Psoas muscle (tissue), 8 donors: ENCODE data around the gene ZBTB7C. TPM values are rescaled to one million over a fixed set of nuclear protein-coding genes. Genes with fewer than 3 reads are reported as not detected.

Experiments used
- ATAC-seq, 4 donors: fragments of 200-7000 bp; cut with Tn5 transposase; one replicate each; pipeline ENCODE4 v1.9.1; 2020; ENCODE audit warnings: moderate library complexity in 3 of 4, mild to moderate bottlenecking in 2 of 4
- DNase-seq, 2 donors: peaks; one replicate each; pipeline ENCODE4 v3.0.0-alpha.2; 2020
- H3K27ac ChIP-seq: fragments of 200-600 bp; one replicate; pipeline ENCODE4 v1.8.0; 2022
- H3K27me3 ChIP-seq, 3 donors: fragments of 200-600 bp in 1 of 3; one replicate each; pipeline versions ENCODE4 v1.6.1 to v1.8.0; 2013 to 2022; ENCODE audit warnings: low read length in 2 of 3, mild to moderate bottlenecking in 2 of 3, moderate library complexity in 1 of 3; ENCODE audit not compliant: insufficient read depth in 3 of 3
- H3K36me3 ChIP-seq, 2 donors: fragments of 200-600 bp in 1 of 2; one replicate each; pipeline versions ENCODE4 v1.6.1 to v1.8.0; 2013 to 2022; ENCODE audit warnings: low read depth in 1 of 2, mild to moderate bottlenecking in 1 of 2, moderate library complexity in 1 of 2; ENCODE audit not compliant: insufficient read depth in 1 of 2
- H3K4me1 ChIP-seq: fragments of 200-600 bp; one replicate; pipeline ENCODE4 v1.8.0; 2022
- H3K4me3 ChIP-seq: fragments of 200-600 bp; one replicate; pipeline ENCODE4 v1.8.0; 2022; ENCODE audit warnings: mild to moderate bottlenecking
- H3K9me3 ChIP-seq: fragments of 200-600 bp; one replicate; pipeline ENCODE4 v1.8.0; 2022
- whole genome bisulfite sequencing, 3 donors: extraction: QIAGEN DNeasy Blood & Tissue Kit; methylation state at CpG; one replicate each; pipeline versions ENCODE4 v1.1.6 to v1.1.7; 2013; 5-methylcytosine and 5-hydroxymethylcytosine counted together
- intact Hi-C, 2 donors: fragments of 100-400 bp; cut with DNase I; formaldehyde crosslinking; loops; one replicate each; pipeline versions ENCODE4 v1.11.0 to v1.14.2; 2022
- polyA plus RNA-seq, 3 donors: library from polyadenylated mRNA; stranded (reverse); fragments of 200-250 nt; gene quantifications; one replicate each; pipeline ENCODE4 v1.2.3, GENCODE V29; 2013
- total RNA-seq, 4 donors: library from RNA; stranded (reverse); fragmentation: NEBNext Ultra II Directional in 2 of 4; extraction: Animal tissue kit (Norgen Biotek cat#: 25700) in 2 of 4; gene quantifications; one replicate each; pipeline versions ENCODE4 v1.2.1 to v1.2.4, GENCODE V29; 2021 to 2023
- TF ChIP-seq, protein P1 (sequence below): fragments of 200-600 bp; IDR thresholded peaks from one replicate; pipeline ENCODE4 v1.8.0; 2022; ENCODE audit warnings: antibody characterized with exemption
- donor health status: healthy with polysubstance abuse.
- donor health status: DM: no; HTN: no; CAD: no; lungs with moderate emphysema.
- donor health status: Bipolar disorder and iron deficiency.
- donor health status: healthy.
- donor health status: DM: yes; HTN: yes; CAD: no.
- donor health status: DM: no; HTN: no; CAD: no.
- donor health status: DM: no; HTN: no; CAD: no.
- donor health status: DM: yes; HTN: yes; CAD: no.

ZBTB7C gene
- total and polyA plus RNA-seq, 7 donors: 0.34 to 2.9 (median 0.78) TPM

DNA sequence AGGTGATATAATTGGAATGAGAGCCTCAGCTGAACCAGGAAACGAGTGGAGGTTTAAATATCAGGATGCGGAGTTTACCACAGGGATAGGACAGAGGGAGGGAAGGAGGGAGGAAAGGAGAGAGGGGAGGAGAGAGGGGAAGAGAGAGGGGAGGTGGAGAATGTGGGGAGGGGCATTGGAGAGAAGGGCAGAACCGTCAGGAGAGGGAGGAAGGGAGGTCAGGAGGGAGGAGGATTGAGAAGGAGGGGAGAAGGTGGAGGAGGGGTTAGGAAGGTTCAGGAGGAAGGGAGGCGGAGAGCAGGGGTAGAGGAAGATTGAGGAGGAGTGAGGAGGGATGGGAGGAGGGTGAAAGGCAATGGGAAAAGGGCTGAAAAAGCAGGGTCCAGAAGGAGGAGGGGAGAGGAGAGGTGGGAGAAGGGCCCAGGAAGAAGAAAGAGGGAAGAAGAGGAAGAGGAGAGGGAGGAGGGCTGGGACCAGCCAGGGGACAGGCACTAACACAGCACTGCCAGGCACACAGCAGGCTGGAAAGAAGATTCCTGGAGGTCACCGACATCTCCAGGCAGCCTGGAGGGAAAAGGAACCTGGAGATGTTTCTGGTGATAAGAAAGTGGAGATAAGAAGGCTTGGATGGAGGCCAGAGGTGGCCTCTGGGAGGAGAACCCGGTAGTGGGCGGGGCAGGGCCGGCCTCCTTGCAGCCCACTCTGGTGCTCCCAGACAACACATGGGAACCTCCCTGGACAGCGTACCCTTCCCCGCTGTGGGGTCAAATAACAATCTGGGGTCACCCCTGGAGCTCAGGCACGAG lies 302.0 kb downstream of the ZBTB7C start:
- TF ChIP-seq, protein P1, sequence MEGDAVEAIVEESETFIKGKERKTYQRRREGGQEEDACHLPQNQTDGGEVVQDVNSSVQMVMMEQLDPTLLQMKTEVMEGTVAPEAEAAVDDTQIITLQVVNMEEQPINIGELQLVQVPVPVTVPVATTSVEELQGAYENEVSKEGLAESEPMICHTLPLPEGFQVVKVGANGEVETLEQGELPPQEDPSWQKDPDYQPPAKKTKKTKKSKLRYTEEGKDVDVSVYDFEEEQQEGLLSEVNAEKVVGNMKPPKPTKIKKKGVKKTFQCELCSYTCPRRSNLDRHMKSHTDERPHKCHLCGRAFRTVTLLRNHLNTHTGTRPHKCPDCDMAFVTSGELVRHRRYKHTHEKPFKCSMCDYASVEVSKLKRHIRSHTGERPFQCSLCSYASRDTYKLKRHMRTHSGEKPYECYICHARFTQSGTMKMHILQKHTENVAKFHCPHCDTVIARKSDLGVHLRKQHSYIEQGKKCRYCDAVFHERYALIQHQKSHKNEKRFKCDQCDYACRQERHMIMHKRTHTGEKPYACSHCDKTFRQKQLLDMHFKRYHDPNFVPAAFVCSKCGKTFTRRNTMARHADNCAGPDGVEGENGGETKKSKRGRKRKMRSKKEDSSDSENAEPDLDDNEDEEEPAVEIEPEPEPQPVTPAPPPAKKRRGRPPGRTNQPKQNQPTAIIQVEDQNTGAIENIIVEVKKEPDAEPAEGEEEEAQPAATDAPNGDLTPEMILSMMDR: no peak
- H3K4me1 ChIP-seq: no peaks in the 10 kb centered on the region
- DNase-seq (no peak), ATAC-seq (no peak)
- no peak overlapping the region for H3K27ac ChIP-seq
- H3K36me3 ChIP-seq: no peaks in the 10 kb centered on the region
- 68 to 72% (median 69%) methylated on average over 11 of the region's 11 CpGs for WGBS, 3 donors
- H3K4me3 ChIP-seq: no peak overlapping the region
- H3K9me3 ChIP-seq: no peaks in the 10 kb centered on the region
- intact Hi-C loops: no loop called here
- peaks cover 0 to 9% (median 0%) of the 10 kb centered on the region in 3 donors for H3K27me3 ChIP-seq

DNA sequence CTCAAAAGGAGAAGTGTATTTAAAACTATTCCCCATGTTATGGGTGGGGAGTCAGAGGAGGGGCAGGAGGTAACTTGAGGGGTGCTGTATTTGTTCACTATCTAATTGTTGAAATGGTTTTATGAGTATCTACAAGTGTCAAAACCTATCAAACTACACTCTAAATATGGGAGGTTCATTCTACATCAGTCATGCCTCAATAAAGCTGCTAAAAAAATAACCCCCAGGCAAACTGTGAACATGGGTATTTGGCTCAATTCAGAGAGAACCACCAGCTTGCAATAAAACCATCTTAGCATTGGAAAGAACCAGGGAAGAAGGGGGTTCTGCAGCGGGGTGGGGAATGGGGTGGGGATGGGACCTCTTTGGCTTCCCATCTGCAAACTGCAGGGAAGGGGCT lies 302.7 kb downstream of the ZBTB7C start:
- Histone ChIP-seq H3K4me3 (no peak overlapping the region), H3K36me3 (no peaks in the 10 kb centered on the region), H3K27ac (no peak overlapping the region), H3K27me3 (peaks cover 0 to 9% (median 0%) of the 10 kb centered on the region in 3 donors), H3K9me3 (no peaks in the 10 kb centered on the region), H3K4me1 (no peaks in the 10 kb centered on the region)
- DNase-seq (no peak), ATAC-seq (no peak)
- 50 to 77% (median 73%) methylated on average over 1 of the region's 1 CpG for WGBS, 3 donors
- intact Hi-C loops: no loop called here
- TF ChIP-seq, protein P1: no peak

DNA sequence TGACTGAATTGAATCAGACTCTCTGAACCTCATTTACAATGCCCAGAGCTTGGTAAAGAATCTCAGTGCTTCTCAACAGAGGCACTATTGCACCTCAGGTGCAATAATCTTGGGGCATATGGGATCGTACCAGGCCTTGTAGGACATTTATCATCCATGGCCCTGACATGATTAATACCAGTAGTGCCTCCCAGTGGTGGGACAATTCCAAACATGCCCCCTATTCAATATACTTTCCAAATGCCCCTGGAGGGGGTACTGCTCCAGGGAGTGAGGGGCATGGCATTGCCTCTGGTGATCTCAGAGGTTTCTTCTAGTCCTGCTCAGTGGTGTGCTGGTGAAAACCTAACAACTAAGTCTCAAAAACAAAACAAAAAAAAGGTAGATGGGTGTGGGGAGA lies 303.9 kb downstream of the ZBTB7C start:
- no peak overlapping the region for H3K4me3 ChIP-seq
- H3K4me1 ChIP-seq: no peaks in the 10 kb centered on the region
- H3K9me3 ChIP-seq: no peaks in the 10 kb centered on the region
- 79 to 88% (median 83%) methylated on average over 1 of the region's 1 CpG for WGBS, 3 donors
- no peak overlapping the region for H3K27ac ChIP-seq
- peaks cover 0 to 9% (median 0%) of the 10 kb centered on the region in 3 donors for H3K27me3 ChIP-seq
- no peaks in the 10 kb centered on the region for H3K36me3 ChIP-seq
- DNase-seq: no peak
- intact Hi-C loops: no loop called here
- ATAC-seq: no peak
- TF ChIP-seq, protein P1: no peak

DNA sequence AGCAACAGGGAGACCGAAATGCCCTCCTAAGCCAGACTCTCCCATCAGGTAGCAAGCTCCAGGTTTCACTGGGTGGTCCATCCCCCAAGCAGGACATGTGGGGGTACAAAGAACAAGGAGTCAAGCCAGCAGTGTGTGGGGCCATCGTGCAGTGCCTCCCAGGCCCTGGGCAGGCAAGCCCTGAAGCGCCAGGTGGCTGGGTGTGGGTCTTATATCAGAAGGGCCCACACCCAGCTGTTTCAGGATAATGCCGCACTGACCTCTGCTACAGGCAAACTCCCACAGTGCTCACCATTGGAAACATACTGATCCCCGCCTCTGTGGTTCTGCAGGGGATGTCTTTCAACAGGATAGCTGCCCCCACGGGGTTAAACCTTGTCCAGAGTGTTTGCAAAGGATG lies 304.5 kb downstream of the ZBTB7C start:
- Histone ChIP-seq H3K4me3 (no peak overlapping the region), H3K9me3 (no peaks in the 10 kb centered on the region), H3K27me3 (peaks cover 0 to 9% (median 0%) of the 10 kb centered on the region in 3 donors), H3K27ac (no peak overlapping the region), H3K36me3 (no peaks in the 10 kb centered on the region), H3K4me1 (no peaks in the 10 kb centered on the region)
- WGBS, 3 donors: 68 to 76% (median 75%) methylated on average over 6 of the region's 6 CpGs
- intact Hi-C loops: no loop called here
- DNase-seq (no peak), ATAC-seq (no peak)
- TF ChIP-seq, protein P1: no peak
